Activated CD4-positive, alpha-beta T cell treated with anti-CD3 and anti-CD28 coated beads, Interleukin-2, amount 50 U/mL, for 1 hour (primary cell): ENCODE results near the gene AKAP8L.

Experiments
- DNase-seq: peaks from one replicate; pipeline ENCODE4 v3.0.0-alpha.2; 2020

AKAP8L gene

GRCh38 chr19:15448778-15449619 is 30.2 kb upstream of the AKAP8L start:
- peak; percentile 5 for DNase-seq

GRCh38 chr19:15448044-15448777 is 29.4 kb upstream of the AKAP8L start:
- DNase-seq: no peak

- DNase-seq: no peak
Measured at GRCh38 chr19:15447057-15447456, 28.3 kb upstream of the AKAP8L start.

DNA sequence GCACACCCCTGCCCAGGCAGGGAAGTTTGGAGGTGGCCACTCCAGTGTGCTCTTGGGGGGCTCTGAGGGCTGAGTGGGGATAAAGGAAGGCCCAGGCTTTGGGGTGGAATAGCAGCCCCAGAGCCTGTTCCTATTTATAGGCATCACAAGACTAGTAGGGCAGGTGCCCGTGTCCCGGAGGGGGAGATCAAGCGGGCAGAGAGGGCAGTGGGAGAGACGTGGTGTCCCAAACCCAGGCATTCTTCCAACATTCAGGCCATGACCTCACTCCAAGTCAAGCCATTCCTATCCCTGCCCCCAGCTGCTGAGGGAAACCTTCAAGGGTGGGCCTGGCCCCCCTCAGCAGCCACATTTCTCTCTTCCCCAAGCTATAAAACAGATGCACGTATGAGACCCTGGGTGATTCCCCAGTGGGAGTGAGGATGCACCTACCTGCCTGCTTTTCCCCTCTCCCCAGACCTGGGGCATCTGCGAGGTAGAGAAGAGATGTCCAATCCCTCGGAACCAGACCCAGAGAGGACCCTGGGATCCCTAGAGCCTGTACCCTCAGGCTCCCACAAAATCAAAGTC is 27.1 kb upstream of the AKAP8L start:
- DNase-seq: no peak

GRCh38 chr19:15445227-15445605 is 26.4 kb upstream of the AKAP8L start:
- no peak for DNase-seq

- DNase-seq: no peak
Measured at GRCh38 chr19:15444505-15445226, 25.9 kb upstream of the AKAP8L start.

DNA sequence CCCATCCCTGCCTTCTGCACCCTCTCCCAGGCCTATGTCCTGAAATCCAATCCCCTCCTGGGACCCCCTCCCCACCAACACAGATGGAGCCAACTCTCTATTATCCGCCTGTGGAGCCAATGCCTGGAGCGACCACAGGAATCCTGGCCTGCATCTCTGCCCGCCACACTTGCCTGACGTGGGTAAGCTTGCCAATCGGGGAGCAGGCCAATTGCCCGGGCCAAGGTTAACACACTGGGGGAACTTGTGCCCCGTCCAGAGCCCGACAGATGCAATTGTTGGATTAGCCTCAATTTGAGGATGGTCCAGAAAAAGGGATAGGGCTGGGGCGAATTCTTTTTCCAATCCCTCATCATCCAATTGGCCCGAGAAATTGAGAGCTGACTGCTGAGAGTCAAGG is 25.1 kb upstream of the AKAP8L start:
- DNase-seq: no peak

DNA sequence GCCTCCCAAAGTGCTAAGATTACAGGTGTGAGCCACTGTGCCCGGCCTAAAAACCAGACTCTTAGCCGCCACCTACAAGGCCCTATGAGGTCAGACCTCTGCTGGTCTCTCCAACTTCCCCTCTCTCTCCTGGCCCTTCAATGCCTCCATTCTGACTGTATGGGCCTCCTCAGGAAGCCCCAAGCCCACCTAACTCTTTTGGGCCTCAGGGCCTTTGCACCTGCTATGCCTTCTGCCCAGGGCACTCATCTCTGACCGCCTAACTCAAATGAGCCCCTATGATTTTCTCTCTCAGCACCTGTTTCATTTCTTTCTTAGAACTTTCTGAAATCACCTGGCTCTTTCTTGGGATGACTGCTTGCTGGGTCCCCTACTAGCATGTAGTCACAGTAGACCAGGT is 24.5 kb upstream of the AKAP8L start:
- no peak for DNase-seq

- DNase-seq: no peak
Measured at GRCh38 chr19:15442142-15442920, 23.5 kb upstream of the AKAP8L start.

- no peak for DNase-seq
Measured at GRCh38 chr19:15441317-15441716, 22.5 kb upstream of the AKAP8L start.

DNA sequence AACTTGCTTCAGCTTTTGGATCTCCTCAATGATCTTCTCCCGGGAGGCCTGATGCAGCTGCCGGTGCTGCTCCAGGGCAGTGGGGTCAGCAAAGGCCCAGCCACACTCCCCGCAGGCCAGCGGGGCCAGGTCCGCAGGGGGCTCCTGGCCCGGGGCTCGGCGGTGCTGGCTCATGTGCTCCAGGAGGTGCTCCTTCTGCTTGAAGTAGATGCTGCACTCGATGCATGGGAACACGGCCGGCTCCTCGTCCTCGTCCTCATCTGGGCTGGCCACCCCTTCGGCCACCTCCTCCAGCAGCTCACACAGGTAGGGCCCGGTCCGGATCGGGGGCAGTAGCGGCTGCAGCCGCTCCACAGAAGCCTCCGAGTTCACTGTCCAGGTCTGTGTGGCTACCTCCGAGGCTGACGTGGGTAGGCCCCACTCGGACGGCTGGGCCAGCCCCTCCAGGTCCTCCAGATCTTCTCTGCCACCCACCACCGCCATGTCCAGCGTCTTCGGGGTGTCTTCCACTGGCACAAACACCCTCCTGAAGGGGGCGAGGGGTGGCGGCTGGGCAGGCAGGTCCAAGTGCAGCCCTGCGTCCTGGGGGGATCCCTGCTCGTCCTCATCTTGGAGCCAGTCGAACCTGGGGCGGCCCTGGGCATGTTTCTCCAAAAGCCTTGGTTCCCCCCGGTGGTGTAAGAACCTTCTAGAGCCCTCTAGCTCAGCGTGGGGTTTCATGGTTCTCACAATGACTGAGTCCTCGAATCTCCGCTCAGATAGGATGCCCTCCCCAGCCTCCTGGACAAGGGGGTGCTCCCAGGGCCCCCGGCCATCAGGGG is 21.2 kb upstream of the AKAP8L start:
- DNase-seq: no peak

- no peak for DNase-seq
Measured at GRCh38 chr19:15439078-15439799, 20.5 kb upstream of the AKAP8L start.

DNA sequence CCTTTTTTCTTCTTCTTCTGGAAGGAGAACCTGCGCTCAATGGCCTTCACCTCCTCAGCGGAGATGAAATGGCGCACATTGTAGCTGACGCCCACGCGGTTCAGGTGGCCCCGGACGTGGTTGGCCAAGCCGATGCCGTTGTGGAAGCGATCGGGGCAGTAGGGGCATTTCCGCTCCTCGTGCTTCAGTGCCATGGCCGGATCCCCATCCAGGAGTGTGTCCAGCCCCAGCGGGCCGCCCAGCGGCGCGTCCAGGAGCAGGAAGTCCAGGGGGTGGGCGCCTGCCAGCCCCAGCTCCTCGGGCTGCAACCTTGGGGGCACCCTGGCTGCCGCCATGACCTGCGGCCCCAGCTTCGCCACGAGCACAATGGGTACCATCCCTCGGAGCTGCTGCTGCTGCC is 19.8 kb upstream of the AKAP8L start:
- no peak for DNase-seq

DNA sequence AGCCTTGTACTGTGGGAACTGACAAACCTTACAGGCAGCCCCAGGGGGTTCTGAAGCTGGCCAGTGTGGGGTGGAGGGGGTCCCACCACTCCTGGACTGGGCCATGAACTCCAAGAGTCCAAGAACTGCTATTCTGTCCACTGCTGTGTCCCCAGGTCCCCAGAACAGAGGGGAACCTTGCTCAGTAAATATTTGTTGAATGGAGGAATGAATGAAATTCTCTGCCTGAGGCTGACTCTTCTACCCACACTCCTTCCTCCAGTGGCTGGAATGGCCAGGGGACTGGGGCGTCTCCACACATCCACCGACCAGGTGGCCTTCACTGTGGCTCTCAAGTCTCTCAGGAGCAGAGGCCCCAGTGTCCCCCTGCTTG is 19.3 kb upstream of the AKAP8L start:
- no peak for DNase-seq

DNA sequence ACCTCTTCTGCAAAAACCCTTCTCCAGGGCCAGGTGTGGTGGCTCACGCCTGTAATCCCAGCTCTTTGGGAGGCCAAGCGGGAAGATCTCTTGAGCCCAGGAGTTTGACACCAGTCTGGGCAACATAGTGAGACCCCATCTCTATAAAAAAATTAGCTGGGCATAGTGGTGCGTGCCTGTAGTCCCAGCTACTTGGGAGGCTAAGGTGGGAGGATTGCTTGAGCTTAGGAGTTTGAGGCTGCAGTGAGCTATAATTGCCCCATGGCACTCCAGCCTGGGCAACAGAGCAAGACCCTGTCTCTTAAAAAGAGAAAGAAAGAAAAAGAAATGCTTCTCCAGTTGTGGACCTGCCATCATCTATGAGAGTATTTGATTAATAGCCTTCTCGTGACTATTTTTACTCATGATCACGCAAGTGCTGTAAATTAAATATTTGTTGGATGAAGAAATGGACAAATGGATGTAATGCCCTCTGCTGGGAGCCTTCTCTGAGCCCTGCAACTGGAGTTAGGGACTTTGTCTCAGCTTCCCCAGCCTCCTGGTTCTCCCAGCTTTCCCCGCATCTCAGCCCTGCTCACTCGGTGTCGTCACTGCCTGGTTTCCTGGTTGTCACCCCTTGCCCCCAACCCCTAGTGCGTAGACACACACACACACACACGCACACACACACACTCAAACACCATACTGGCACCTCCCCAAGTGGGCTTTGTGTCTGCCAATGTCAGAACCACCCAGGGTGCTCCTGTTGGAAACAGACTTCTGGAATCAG is 18.8 kb upstream of the AKAP8L start:
- DNase-seq: no peak

- DNase-seq: no peak
Measured at GRCh38 chr19:15436826-15437110, 18.0 kb upstream of the AKAP8L start.

- no peak for DNase-seq
Measured at GRCh38 chr19:15436012-15436825, 17.4 kb upstream of the AKAP8L start.

DNA sequence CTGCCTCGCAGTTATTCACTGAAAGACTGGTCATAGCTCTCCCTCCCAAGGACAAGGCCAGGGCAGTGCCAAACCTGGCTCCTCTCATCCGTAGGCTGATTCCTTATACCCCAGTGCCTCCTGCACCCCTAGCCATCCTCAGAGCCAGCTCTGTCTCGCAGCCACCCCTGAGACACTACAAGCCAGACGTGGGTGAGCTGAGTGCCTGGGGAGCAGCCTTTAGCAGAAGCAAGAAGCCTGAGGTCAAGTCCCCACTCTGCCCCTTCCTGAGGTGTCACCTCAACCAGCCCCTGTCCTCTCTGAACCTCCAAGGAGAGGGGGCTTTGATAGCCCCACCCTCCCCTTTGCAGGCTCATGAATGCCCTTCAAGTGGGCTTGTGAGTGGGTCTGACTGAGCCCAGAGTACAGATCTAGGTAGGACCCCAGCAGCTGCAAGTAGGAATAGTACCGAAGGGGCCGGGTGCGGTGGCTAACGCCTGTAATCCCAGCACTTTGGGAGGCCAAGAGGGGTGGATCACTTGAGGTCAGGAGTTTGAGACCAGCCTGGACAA is 14.8 kb upstream of the AKAP8L start:
- DNase-seq: no peak
